HG03039 (cell line): Measurements from ENCODE around the gene SLC6A8.
"Not testable (repeated sequence)": the region's sequence is repeated elsewhere in the genome, so short reads cannot be mapped to it uniquely, and the experiment has no call there.

ENCODE experiments used
- ATAC-seq: cut with Tn5 transposase; IDR thresholded peaks from one replicate; pipeline ENCODE4 v1.9.1; 2021; ENCODE audit warnings: mild to moderate bottlenecking, moderate library complexity; ENCODE audit not compliant: unreplicated experiment

The SLC6A8 gene

GRCh38 chrX:153743468-153744209, 55.9 kb downstream of the SLC6A8 start:
- not testable (repeated sequence) for ATAC-seq

GRCh38 chrX:153744210-153745066, 56.7 kb downstream of the SLC6A8 start:
- ATAC-seq = no peak

- ATAC-seq = not testable (repeated sequence)
Measured at GRCh38 chrX:153745067-153745433, 57.3 kb downstream of the SLC6A8 start.
